ENCODE results near the gene APEH. TPM values are rescaled to one million over a fixed set of nuclear protein-coding genes. Genes with fewer than 3 reads are reported as not detected.

APEH gene
- total RNA-seq, 1 donor from 2014 or later = 141 TPM

DNA sequence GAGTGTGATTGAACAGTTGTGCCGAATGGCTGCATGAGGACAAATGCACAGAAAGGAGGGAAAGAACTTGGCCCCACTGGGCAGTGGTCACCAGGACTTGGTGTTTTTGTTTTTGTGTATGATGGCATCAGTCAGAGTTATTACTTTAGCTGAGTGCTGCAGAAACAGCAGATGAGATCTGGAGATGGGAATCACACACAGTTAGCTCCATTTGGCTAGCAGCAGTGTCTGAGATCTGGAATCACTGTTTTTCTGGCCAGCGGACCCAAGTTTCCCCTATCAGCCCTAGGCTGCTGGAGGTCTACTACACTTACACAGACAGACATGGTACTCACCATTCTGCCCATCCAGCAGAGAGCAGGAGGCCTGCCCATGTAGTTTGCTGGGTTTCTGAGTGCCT lies 45.9 kb upstream of the APEH start:
- no peak for DNase-seq (ENCODE audit: low read depth)
- no peak overlapping the region for H3K4me3 ChIP-seq (ENCODE audit: low read depth, low read length)
- no peaks in the 10 kb centered on the region for H3K27me3 ChIP-seq (ENCODE audit: control insufficient read depth, insufficient read depth, low read length)
- no peaks in the 10 kb centered on the region for H3K36me3 ChIP-seq (ENCODE audit: control insufficient read depth, insufficient read depth, low read length)
- TF ChIP-seq, protein P1, sequence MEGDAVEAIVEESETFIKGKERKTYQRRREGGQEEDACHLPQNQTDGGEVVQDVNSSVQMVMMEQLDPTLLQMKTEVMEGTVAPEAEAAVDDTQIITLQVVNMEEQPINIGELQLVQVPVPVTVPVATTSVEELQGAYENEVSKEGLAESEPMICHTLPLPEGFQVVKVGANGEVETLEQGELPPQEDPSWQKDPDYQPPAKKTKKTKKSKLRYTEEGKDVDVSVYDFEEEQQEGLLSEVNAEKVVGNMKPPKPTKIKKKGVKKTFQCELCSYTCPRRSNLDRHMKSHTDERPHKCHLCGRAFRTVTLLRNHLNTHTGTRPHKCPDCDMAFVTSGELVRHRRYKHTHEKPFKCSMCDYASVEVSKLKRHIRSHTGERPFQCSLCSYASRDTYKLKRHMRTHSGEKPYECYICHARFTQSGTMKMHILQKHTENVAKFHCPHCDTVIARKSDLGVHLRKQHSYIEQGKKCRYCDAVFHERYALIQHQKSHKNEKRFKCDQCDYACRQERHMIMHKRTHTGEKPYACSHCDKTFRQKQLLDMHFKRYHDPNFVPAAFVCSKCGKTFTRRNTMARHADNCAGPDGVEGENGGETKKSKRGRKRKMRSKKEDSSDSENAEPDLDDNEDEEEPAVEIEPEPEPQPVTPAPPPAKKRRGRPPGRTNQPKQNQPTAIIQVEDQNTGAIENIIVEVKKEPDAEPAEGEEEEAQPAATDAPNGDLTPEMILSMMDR (IDR thresholded peaks at IDR 0.05; ENCODE audit: insufficient read depth, low read length, poor library complexity, severe bottlenecking) = no peak

DNA sequence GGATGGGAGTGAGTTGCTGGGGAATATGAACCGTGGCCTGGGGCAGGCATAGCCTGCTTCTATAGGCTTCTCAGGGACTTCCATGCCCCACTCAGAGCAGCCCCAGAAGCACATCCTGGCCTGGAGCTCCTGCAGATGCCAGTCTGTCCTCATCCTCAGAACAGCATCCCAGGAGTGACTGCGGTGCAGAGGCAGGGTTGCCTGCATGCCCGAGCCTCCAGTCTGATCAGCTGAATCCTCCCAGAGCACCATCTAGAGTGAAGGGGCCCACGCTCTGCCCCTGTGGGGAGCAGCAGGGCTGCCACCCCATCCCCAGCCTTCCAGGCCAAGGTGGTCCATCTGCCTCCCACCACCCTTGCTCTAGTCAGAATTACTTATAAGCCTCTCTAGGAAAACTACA lies 44.7 kb upstream of the APEH start:
- DNase-seq (ENCODE audit: low read depth) = no peak
- Histone ChIP-seq H3K36me3 (ENCODE audit: control insufficient read depth, insufficient read depth, low read length) (no peaks in the 10 kb centered on the region), H3K4me3 (ENCODE audit: low read depth, low read length) (no peak overlapping the region), H3K27me3 (ENCODE audit: control insufficient read depth, insufficient read depth, low read length) (no peaks in the 10 kb centered on the region)
- TF ChIP-seq, protein P1 (IDR thresholded peaks at IDR 0.05; ENCODE audit: insufficient read depth, low read length, poor library complexity, severe bottlenecking) = no peak

DNA sequence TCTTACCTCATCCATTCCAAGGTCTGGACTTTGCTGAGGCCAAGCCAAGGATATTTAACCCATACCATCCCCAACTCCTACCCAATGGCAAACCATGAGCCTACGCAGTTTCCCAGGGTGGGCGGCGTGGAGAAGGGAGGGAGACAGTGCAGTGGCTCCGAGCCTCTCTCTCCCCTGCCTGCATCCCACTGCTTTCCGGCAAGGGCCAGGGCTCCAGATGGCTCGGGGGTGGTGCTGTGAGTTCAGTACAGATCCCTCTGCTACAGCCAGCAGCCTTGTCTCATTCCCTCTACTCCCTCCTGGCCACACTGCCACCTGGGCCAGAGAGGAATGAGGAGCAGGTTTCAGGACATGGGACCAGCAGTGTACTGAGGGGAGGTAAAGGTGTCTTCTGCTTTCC lies 44.3 kb upstream of the APEH start:
- TF ChIP-seq, protein P1 (IDR thresholded peaks at IDR 0.05; ENCODE audit: insufficient read depth, low read length, poor library complexity, severe bottlenecking) = no peak
- DNase-seq (ENCODE audit: low read depth) = no peak
- Histone ChIP-seq H3K27me3 (ENCODE audit: control insufficient read depth, insufficient read depth, low read length) (no peaks in the 10 kb centered on the region), H3K36me3 (ENCODE audit: control insufficient read depth, insufficient read depth, low read length) (no peaks in the 10 kb centered on the region), H3K4me3 (ENCODE audit: low read depth, low read length) (no peak overlapping the region)

DNA sequence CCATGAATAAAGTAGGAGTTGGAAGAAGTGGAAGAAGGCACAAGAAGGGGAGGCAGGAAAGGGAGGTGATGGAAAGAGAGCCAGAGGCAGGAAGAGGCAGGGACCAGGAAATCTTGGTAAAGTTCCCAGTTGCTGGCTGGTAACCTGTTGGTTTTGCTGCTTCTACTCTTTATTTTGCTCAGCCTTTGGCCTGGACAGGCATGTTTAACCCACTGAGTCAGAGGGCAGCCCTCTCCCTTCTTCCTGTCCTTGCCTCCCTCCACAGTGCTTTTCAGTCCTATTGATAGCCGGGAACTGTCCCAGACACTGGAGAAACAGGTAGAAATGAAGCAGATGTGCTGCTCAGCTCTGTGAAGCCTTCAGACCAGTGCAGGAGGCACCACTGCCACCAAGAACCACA lies 43.4 kb upstream of the APEH start:
- no peaks in the 10 kb centered on the region for H3K27me3 ChIP-seq (ENCODE audit: control insufficient read depth, insufficient read depth, low read length)
- H3K4me3 ChIP-seq (ENCODE audit: low read depth, low read length) = no peak overlapping the region
- TF ChIP-seq, protein P1 (IDR thresholded peaks at IDR 0.05; ENCODE audit: insufficient read depth, low read length, poor library complexity, severe bottlenecking) = no peak
- no peak for DNase-seq (ENCODE audit: low read depth)
- no peaks in the 10 kb centered on the region for H3K36me3 ChIP-seq (ENCODE audit: control insufficient read depth, insufficient read depth, low read length)

DNA sequence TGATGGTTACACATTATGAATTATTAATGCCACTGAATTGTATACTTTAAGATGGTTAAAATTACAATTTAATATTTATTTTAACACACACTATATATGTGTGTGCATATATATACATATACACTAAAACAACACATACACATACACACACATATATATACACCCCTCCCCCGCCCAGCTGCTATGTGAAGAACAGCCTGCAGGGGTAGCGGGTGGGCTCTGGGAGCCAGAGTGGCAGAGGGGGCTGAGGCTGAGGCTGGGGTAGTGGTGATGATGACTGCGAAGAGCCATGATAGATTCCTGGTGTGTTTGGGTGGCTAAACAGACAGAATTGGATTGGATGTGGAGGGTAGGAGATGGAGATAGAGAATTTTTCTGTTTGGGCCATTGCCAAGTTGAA lies 39.4 kb upstream of the APEH start:
- Histone ChIP-seq H3K4me3 (ENCODE audit: low read depth, low read length) (no peak overlapping the region), H3K36me3 (ENCODE audit: control insufficient read depth, insufficient read depth, low read length) (no peaks in the 10 kb centered on the region), H3K27me3 (ENCODE audit: control insufficient read depth, insufficient read depth, low read length) (no peaks in the 10 kb centered on the region)
- TF ChIP-seq, protein P1 (IDR thresholded peaks at IDR 0.05; ENCODE audit: insufficient read depth, low read length, poor library complexity, severe bottlenecking) = no peak
- no peak for DNase-seq (ENCODE audit: low read depth)

DNA sequence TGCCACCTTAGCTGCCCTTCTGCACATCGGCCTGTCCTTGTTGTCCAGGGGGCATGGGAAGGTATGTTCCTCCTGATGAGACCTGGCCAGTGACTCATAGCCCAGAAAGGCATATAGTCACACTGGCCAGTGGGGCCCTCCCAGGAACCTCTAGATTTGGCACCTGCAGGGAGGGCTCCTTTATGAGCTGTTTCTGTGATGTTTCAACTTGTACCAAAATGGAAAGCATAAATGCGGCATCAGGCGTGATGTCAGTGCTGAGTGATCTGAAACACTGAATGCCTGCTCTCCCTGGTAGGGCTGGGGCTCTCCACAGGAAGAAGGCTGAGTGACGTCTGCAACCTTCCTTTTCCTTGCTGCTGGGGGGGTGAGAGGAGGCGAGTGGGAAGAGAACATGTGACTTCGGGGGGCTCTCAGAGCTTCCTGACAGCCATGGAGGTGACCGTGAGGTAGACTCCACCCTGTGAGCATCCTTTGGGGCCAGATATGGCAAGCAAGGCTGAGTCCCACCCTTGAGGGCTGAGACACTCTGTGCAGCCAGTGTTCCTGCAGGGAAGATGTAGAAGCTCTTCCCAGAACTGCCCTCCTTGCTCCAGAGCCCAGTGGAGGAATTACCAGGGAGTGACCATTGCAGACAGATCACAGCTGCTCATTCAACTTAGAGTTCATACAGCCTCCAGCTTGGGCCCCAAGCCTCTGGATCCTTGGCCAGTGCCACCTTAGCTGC lies 37.1 kb upstream of the APEH start:
- Histone ChIP-seq H3K4me3 (ENCODE audit: low read depth, low read length) (no peak overlapping the region), H3K36me3 (ENCODE audit: control insufficient read depth, insufficient read depth, low read length) (no peaks in the 10 kb centered on the region), H3K27me3 (ENCODE audit: control insufficient read depth, insufficient read depth, low read length) (no peaks in the 10 kb centered on the region)
- DNase-seq (ENCODE audit: low read depth) = no peak
- TF ChIP-seq, protein P1 (IDR thresholded peaks at IDR 0.05; ENCODE audit: insufficient read depth, low read length, poor library complexity, severe bottlenecking) = no peak
